ENCODE data around the gene AAGAB. TPM values are rescaled to one million over a fixed set of nuclear protein-coding genes. Genes with fewer than 3 reads are reported as not detected.

Gene AAGAB
- total and polyA plus RNA-seq, 2 donors (not counting 1 experiment from before 2014, with no cell fraction given) = 55.8 to 62.5 TPM

DNA sequence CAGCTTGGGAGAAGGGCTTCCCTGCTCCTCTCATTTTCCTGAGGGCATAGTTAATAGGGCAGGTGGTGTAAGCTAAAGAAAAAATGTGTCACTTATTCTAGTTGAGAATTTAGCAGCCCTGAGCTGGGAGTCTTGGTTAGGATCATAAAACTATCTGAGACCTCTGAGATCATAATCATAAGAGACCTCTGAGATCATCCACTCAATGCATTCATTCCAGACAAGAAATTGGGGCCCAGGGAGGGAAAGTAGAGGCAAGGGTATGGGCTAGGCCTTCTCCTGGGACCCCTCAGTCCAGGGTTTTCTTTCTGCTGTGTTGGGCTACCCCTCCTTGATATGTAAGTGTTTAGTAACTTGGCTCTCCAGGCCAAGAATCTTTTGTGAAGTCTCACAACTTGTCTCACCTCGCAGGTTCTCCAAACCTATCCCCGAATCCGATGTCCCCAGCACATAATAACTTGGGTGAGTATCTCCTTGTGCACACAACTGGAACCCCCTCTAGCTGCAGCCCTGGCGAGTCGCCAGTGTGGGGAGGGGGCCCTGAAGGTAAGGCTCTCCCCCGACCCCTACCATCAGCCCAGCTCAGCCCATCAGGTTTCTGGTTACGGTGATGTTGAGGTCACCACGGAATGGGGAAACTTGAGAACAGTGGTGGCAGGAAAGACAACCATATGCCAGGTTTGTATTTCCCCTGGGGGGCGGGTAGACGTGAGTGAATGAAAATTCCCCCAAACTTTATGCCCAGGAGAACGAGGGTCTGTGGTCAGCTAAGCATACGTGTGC is 84.1 kb downstream of the AAGAB start:
- Histone ChIP-seq H3K4me1 (ENCODE audit: control insufficient read depth, extremely low read depth, insufficient read depth, low read length) (peaks cover 80% of the 10 kb centered on the region), H3K79me2 (ENCODE audit: control insufficient read depth, insufficient read depth, low read length) (peaks cover 83% of the 10 kb centered on the region), H3K9ac (ENCODE audit: insufficient read depth, low read length) (no peak overlapping the region), H3K9me3 (ENCODE audit: control insufficient read depth, insufficient read depth, low read depth, low read length) (no peaks in the 10 kb centered on the region), H3K27me3 (ENCODE audit: control insufficient read depth, insufficient read depth, low read length) (no peaks in the 10 kb centered on the region), H3K4me2 (ENCODE audit: extremely low read depth, insufficient read depth, low read length) (no peak overlapping the region), H4K20me1 (ENCODE audit: control insufficient read depth, extremely low read depth, insufficient read depth, low read length) (no peaks in the 10 kb centered on the region), H3K36me3 (ENCODE audit: control insufficient read depth, insufficient read depth, low read length) (peaks cover 62% of the 10 kb centered on the region), H2AFZ (ENCODE audit: low read length) (no peak overlapping the region), H3K4me3 (replicated peaks in 1 of 4; ENCODE audit: control extremely low read depth in 1 of 4, insufficient read depth in 1 of 4, low read depth in 3 of 4, low read length in 4 of 4) (no peak overlapping the region), H3K27ac (ENCODE audit: insufficient read depth, low read length) (peak overlapping the region; percentile 5)
- no peak for DNase-seq (ENCODE audit: low read depth in 2 of 2)
- TF ChIP-seq CTCF (conservative IDR thresholded peaks at IDR 0.05 in 1 of 2, IDR thresholded peaks at IDR 0.05 in 1 of 2; ENCODE audit: low read depth in 1 of 2, low read length in 2 of 2) = no peak
- no peak for TF ChIP-seq EZH2 (IDR thresholded peaks at IDR 0.05; ENCODE audit: low read length, missing control alignments)

DNA sequence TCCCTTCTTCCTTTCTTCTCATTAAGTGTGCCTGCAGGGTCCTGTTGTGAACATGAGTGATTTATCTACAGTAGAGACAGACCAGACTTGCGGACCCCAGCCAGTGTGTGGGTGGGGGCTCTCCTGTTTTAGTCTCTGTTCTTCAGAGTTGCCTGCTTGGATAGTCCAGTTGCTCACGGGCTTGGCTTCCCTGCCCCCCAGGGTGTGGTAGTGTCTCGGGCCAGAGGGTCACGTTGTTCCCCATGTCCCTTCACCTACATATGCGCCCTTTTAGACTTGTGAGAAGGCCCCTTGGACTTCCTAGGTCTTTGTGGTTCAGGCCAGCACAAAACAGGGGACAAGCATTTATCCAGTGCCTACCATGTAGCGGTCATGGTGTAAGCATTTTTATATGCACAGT is 85.8 kb downstream of the AAGAB start:
- peaks cover 58% of the 10 kb centered on the region for H3K36me3 ChIP-seq (ENCODE audit: control insufficient read depth, insufficient read depth, low read length)
- no peak for DNase-seq (ENCODE audit: low read depth in 2 of 2)
- H3K27ac ChIP-seq (ENCODE audit: insufficient read depth, low read length) = peak overlapping the region; percentile 80
- H4K20me1 ChIP-seq (ENCODE audit: control insufficient read depth, extremely low read depth, insufficient read depth, low read length) = no peaks in the 10 kb centered on the region
- no peaks in the 10 kb centered on the region for H3K27me3 ChIP-seq (ENCODE audit: control insufficient read depth, insufficient read depth, low read length)
- H3K4me2 ChIP-seq (ENCODE audit: extremely low read depth, insufficient read depth, low read length) = no peak overlapping the region
- no peaks in the 10 kb centered on the region for H3K9me3 ChIP-seq (ENCODE audit: control insufficient read depth, insufficient read depth, low read depth, low read length)
- TF ChIP-seq EZH2 (IDR thresholded peaks at IDR 0.05; ENCODE audit: low read length, missing control alignments) (no peak), CTCF (conservative IDR thresholded peaks at IDR 0.05 in 1 of 2, IDR thresholded peaks at IDR 0.05 in 1 of 2; ENCODE audit: low read depth in 1 of 2, low read length in 2 of 2) (no peak)
- peaks cover 79% of the 10 kb centered on the region for H3K79me2 ChIP-seq (ENCODE audit: control insufficient read depth, insufficient read depth, low read length)
- H3K9ac ChIP-seq (ENCODE audit: insufficient read depth, low read length) = no peak overlapping the region
- peaks cover 73% of the 10 kb centered on the region for H3K4me1 ChIP-seq (ENCODE audit: control insufficient read depth, extremely low read depth, insufficient read depth, low read length)
- H3K4me3 ChIP-seq (replicated peaks in 1 of 4; ENCODE audit: control extremely low read depth in 1 of 4, insufficient read depth in 1 of 4, low read depth in 3 of 4, low read length in 4 of 4) = no peak overlapping the region
- no peak overlapping the region for H2AFZ ChIP-seq (ENCODE audit: low read length)

DNA sequence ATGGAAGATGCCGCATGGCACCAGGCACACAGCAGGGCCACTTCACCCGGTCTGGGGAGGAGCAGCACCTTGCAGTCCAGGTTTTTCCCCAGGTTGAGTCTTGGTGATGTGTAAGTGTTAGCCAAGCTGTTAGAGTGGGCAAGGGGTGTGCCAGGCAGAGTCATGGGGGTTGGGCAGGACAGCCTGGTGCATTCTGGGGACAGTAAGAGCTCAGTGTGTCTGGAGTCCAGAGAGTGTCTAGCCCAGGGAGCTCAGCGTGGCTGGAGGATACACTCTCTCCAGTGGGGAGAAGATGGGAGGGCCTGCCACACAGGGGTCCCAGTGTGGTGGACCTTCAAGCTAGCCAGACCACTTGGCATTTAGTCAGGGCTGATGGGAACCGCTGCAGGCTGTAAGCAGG is 87.4 kb downstream of the AAGAB start:
- Histone ChIP-seq H3K9me3 (ENCODE audit: control insufficient read depth, insufficient read depth, low read depth, low read length) (no peaks in the 10 kb centered on the region), H3K4me2 (ENCODE audit: extremely low read depth, insufficient read depth, low read length) (peak overlapping the region; percentile 65), H3K27me3 (ENCODE audit: control insufficient read depth, insufficient read depth, low read length) (no peaks in the 10 kb centered on the region), H2AFZ (ENCODE audit: low read length) (no peak overlapping the region), H4K20me1 (ENCODE audit: control insufficient read depth, extremely low read depth, insufficient read depth, low read length) (no peaks in the 10 kb centered on the region), H3K4me1 (ENCODE audit: control insufficient read depth, extremely low read depth, insufficient read depth, low read length) (peaks cover 64% of the 10 kb centered on the region), H3K27ac (ENCODE audit: insufficient read depth, low read length) (peak overlapping the region; percentile 80), H3K4me3 (replicated peaks in 1 of 4; ENCODE audit: control extremely low read depth in 1 of 4, insufficient read depth in 1 of 4, low read depth in 3 of 4, low read length in 4 of 4) (no peak overlapping the region), H3K9ac (ENCODE audit: insufficient read depth, low read length) (peak overlapping the region; percentile 38), H3K36me3 (ENCODE audit: control insufficient read depth, insufficient read depth, low read length) (peaks cover 44% of the 10 kb centered on the region), H3K79me2 (ENCODE audit: control insufficient read depth, insufficient read depth, low read length) (peaks cover 77% of the 10 kb centered on the region)
- TF ChIP-seq EZH2 (IDR thresholded peaks at IDR 0.05; ENCODE audit: low read length, missing control alignments) = no peak
- TF ChIP-seq CTCF (conservative IDR thresholded peaks at IDR 0.05 in 1 of 2, IDR thresholded peaks at IDR 0.05 in 1 of 2; ENCODE audit: low read depth in 1 of 2, low read length in 2 of 2) = no peak
- no peak for DNase-seq (ENCODE audit: low read depth in 2 of 2)

All from fibroblast of lung (primary cell).